Measurements from ENCODE around the gene C1orf185. TPM values are rescaled to one million over a fixed set of nuclear protein-coding genes. Genes with fewer than 3 reads are reported as not detected.

C1orf185 gene
- total RNA-seq, result not detected

GRCh38 chr1:51101976-51102375 lies at the start of gene C1orf185:
Gene C1orf185 (plus strand): TSS chr1:51102228. CDS start chr1:51102234, 6 bp downstream.
- Histone ChIP-seq H3K27me3 (no peaks in the 10 kb centered on the region), H3K4me3 (no peak within 1 kb of the TSS), H3K36me3 (no peaks in the 10 kb centered on the region), H3K27ac (no peak within 1 kb of the TSS), H3K9me3 (no peaks in the 10 kb centered on the region), H3K4me1 (no peaks in the 10 kb centered on the region)
- TF ChIP-seq CTCF (IDR thresholded peaks at IDR 0.05) (no peak), POLR2A (IDR thresholded peaks at IDR 0.05) (no peak)
- intact Hi-C loops (cut with DNase I; ENCODE audit: low total_unique reads), result no loop called here
- DNase-seq, result no peak

GRCh38 chr1:51058858-51059257 lies 43.2 kb upstream of the C1orf185 start:
- intact Hi-C loops (cut with DNase I; ENCODE audit: low total_unique reads), result no loop called here
- Histone ChIP-seq H3K4me3 (no peak overlapping the region), H3K4me1 (no peaks in the 10 kb centered on the region), H3K36me3 (no peaks in the 10 kb centered on the region), H3K27me3 (no peaks in the 10 kb centered on the region), H3K9me3 (peaks cover 0 to 5% of the 10 kb centered on the region in 2 donors), H3K27ac (no peak overlapping the region)
- no peak for DNase-seq
- no peak for TF ChIP-seq CTCF (IDR thresholded peaks at IDR 0.05)
- no peak for TF ChIP-seq POLR2A (IDR thresholded peaks at IDR 0.05)

GRCh38 chr1:51061231-51061918 lies 40.7 kb upstream of the C1orf185 start:
- no peaks in the 10 kb centered on the region for H3K4me1 ChIP-seq
- H3K36me3 ChIP-seq, result no peaks in the 10 kb centered on the region
- H3K9me3 ChIP-seq, result peaks cover 0 to 5% of the 10 kb centered on the region in 2 donors
- H3K27ac ChIP-seq, result no peak overlapping the region
- DNase-seq, result no peak
- intact Hi-C loops (cut with DNase I; ENCODE audit: low total_unique reads), result no loop called here
- no peak overlapping the region for H3K4me3 ChIP-seq
- TF ChIP-seq POLR2A (IDR thresholded peaks at IDR 0.05) (no peak), CTCF (IDR thresholded peaks at IDR 0.05) (no peak)
- no peaks in the 10 kb centered on the region for H3K27me3 ChIP-seq

- DNase-seq, result no peak
- intact Hi-C loops (cut with DNase I; ENCODE audit: low total_unique reads), result no loop called here
- no peaks in the 10 kb centered on the region for H3K27me3 ChIP-seq
- no peak overlapping the region for H3K4me3 ChIP-seq
- no peak overlapping the region for H3K27ac ChIP-seq
- no peaks in the 10 kb centered on the region for H3K9me3 ChIP-seq
- H3K36me3 ChIP-seq, result no peaks in the 10 kb centered on the region
- TF ChIP-seq CTCF (IDR thresholded peaks at IDR 0.05), result no peak
- no peaks in the 10 kb centered on the region for H3K4me1 ChIP-seq
Observed at GRCh38 chr1:51063121-51063520, 38.9 kb upstream of the C1orf185 start.

GRCh38 chr1:51070011-51070410 lies 32.0 kb upstream of the C1orf185 start:
- Histone ChIP-seq H3K9me3 (no peaks in the 10 kb centered on the region), H3K4me3 (no peak overlapping the region), H3K36me3 (no peaks in the 10 kb centered on the region), H3K27me3 (no peaks in the 10 kb centered on the region), H3K27ac (no peak overlapping the region), H3K4me1 (no peaks in the 10 kb centered on the region)
- intact Hi-C loops (cut with DNase I; ENCODE audit: low total_unique reads), result no loop called here
- DNase-seq, result no peak
- TF ChIP-seq CTCF (IDR thresholded peaks at IDR 0.05), result no peak
- TF ChIP-seq POLR2A (IDR thresholded peaks at IDR 0.05), result no peak

Data from uterus (tissue), 4 donors.